GM23248 (cell line): ENCODE data around the gene SGCG. TPM values are rescaled to one million over a fixed set of nuclear protein-coding genes. Genes with fewer than 3 reads are reported as not detected.

Experiments used
- DNase-seq: peaks from one replicate; pipeline ENCODE4 v3.0.0-alpha.2; 2015
- H2AFZ ChIP-seq: fragments of 200-600 bp; sonication (generic); 2 replicates; pipeline ENCODE4 v1.6.1; 2016; ENCODE audit warnings: antibody characterized with exemption
- H3F3A ChIP-seq: fragments of 200-600 bp; sonication (generic); 2 replicates; pipeline ENCODE4 v1.6.1; 2016; ENCODE audit warnings: mild to moderate bottlenecking, antibody characterized with exemption, mixed run types; ENCODE audit not compliant: insufficient read depth
- H3K27ac ChIP-seq: fragments of 200-600 bp; sonication (generic); 2 replicates; pipeline ENCODE4 v1.5.1; 2016; ENCODE audit warnings: mild to moderate bottlenecking
- H3K27me3 ChIP-seq: fragments of 200-600 bp; sonication (generic); replicated peaks from 2 replicates; pipeline ENCODE4 v1.6.1; 2016; ENCODE audit warnings: mild to moderate bottlenecking; ENCODE audit not compliant: insufficient read depth
- H3K36me3 ChIP-seq: fragments of 200-600 bp; sonication (generic); 2 replicates; pipeline ENCODE4 v1.6.1; 2016; ENCODE audit warnings: low read depth, mild to moderate bottlenecking
- H3K4me1 ChIP-seq: fragments of 200-600 bp; sonication (generic); 2 replicates; pipeline ENCODE4 v1.6.1; 2016; ENCODE audit warnings: mild to moderate bottlenecking; ENCODE audit not compliant: insufficient read depth
- H3K4me2 ChIP-seq: fragments of 200-600 bp; sonication (generic); one replicate; pipeline ENCODE4 v1.6.1; 2016; ENCODE audit warnings: mild to moderate bottlenecking; ENCODE audit not compliant: unreplicated experiment
- H3K4me3 ChIP-seq: fragments of 200-600 bp; sonication (generic); 2 replicates; pipeline ENCODE4 v1.5.1; 2016; ENCODE audit warnings: mild to moderate bottlenecking
- H3K79me2 ChIP-seq: fragments of 200-600 bp; sonication (generic); 2 replicates; pipeline ENCODE4 v1.6.1; 2016; ENCODE audit warnings: mild to moderate bottlenecking; ENCODE audit not compliant: insufficient read depth
- H3K9ac ChIP-seq: fragments of 200-600 bp; sonication (generic); 2 replicates; pipeline ENCODE4 v1.6.1; 2016; ENCODE audit warnings: mild to moderate bottlenecking
- H3K9me2 ChIP-seq: fragments of 200-600 bp; sonication (generic); 2 replicates; pipeline ENCODE4 v1.6.1; 2016; ENCODE audit warnings: mixed run types, mild to moderate bottlenecking, moderate library complexity; ENCODE audit not compliant: insufficient read depth
- H3K9me3 ChIP-seq: fragments of 200-600 bp; sonication (generic); one replicate; pipeline ENCODE4 v1.6.1; 2017; ENCODE audit warnings: low read depth
- H4K20me1 ChIP-seq: fragments of 200-600 bp; sonication (generic); 2 replicates; pipeline ENCODE4 v1.6.0; 2016; ENCODE audit not compliant: insufficient read depth
- EZH2 ChIP-seq: fragments of 200-600 bp; sonication (generic); IDR thresholded peaks from 2 replicates; pipeline ENCODE4 v1.6.1; 2018; ENCODE audit warnings: antibody characterized with exemption, mild to moderate bottlenecking; ENCODE audit not compliant: insufficient read depth, poor library complexity, severe bottlenecking
- EZH2phosphoT487 ChIP-seq: fragments of 200-600 bp; sonication (generic); IDR thresholded peaks from 2 replicates; pipeline ENCODE4 v1.6.1; 2018; ENCODE audit warnings: antibody characterized with exemption, moderate library complexity, mild to moderate bottlenecking, low read depth; ENCODE audit not compliant: insufficient read depth
- WGBS, 2 experiments: methylation state at CpG; one replicate each; pipeline ENCODE4 v1.1.6; 2015 to 2017; ENCODE audit warnings: low lambda C conversion rate in 2 of 2, low coverage in 1 of 2; ENCODE audit errors: missing lambda C conversion rate in 2 of 2; 5-methylcytosine and 5-hydroxymethylcytosine counted together
- in situ Hi-C: fragments of 300-500 bp; cut with MboI; formaldehyde crosslinking; loops from 2 replicates; pipeline ENCODE4 v1.15.0; 2020
- polyA plus RNA-seq: library from polyadenylated mRNA; unstranded; fragments of >200 nt; fragmentation: Nextera tagmentation; extraction: Ambion mirVana; gene quantifications from 2 replicates; pipeline ENCODE4 v1.2.1, GENCODE V29; 2016
- total RNA-seq: library from RNA; depleted of rRNA; stranded (reverse); fragments of >200 nt; shearing (Covaris generic); gene quantifications from 2 replicates; pipeline ENCODE4 v1.2.3, GENCODE V29; 2014

SGCG gene
- total and polyA plus RNA-seq, 2 experiments from 2014 or later: 2.9 to 4.5 TPM

DNA sequence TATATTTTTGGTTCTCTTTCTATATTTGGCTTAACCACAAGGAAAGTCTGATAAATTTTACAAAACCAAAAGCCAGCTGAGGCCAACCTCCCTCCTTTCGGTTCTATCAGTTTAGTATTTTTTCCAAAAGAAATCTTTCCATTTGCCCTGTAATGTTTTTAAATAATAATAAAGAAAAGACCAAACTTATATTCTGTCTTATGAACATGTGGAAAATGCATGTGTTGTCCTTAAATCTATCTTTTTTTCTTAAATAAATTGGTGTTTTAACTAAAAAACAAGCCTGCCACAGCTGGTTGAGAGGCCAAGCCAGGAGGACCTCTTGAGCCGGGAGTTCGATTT lies 139.1 kb downstream of the SGCG start:
- 38 to 39% methylated on average over 3 of the region's 3 CpGs for WGBS, 2 experiments
- H3K79me2 ChIP-seq: no peaks in the 10 kb centered on the region
- peak overlapping the region; percentile 94 for H3K27ac ChIP-seq
- H3K4me2 ChIP-seq: peak overlapping the region; percentile 82
- no peaks in the 10 kb centered on the region for H3K36me3 ChIP-seq
- peak overlapping the region; percentile 62 for H3K9ac ChIP-seq
- TF ChIP-seq EZH2 (no peak), EZH2phosphoT487 (no peak)
- H3K27me3 ChIP-seq: no peaks in the 10 kb centered on the region
- no peak for DNase-seq
- H3K9me3 ChIP-seq: no peaks in the 10 kb centered on the region
- in situ Hi-C loops: loop anchor here (25.0 kb wide), 2 partner anchors 508 to 1708 kb away; partner anchors contain the start of gene MICU2
- H3K4me1 ChIP-seq: peaks cover 46% of the 10 kb centered on the region
- peak overlapping the region; percentile 44 for H3K4me3 ChIP-seq
- peaks cover 52% of the 10 kb centered on the region for H3F3A ChIP-seq
- H4K20me1 ChIP-seq: no peaks in the 10 kb centered on the region
- no peaks in the 10 kb centered on the region for H3K9me2 ChIP-seq
- peak overlapping the region; percentile 72 for H2AFZ ChIP-seq

GRCh38 chr13:23320926-23321534 lies 140.3 kb downstream of the SGCG start:
- peaks cover 63% of the 10 kb centered on the region for H3F3A ChIP-seq
- H3K4me3 ChIP-seq: peak overlapping the region; percentile 69
- no peaks in the 10 kb centered on the region for H3K79me2 ChIP-seq
- no peaks in the 10 kb centered on the region for H3K9me3 ChIP-seq
- H4K20me1 ChIP-seq: no peaks in the 10 kb centered on the region
- peak overlapping the region; percentile 62 for H3K9ac ChIP-seq
- no peaks in the 10 kb centered on the region for H3K27me3 ChIP-seq
- H2AFZ ChIP-seq: peak overlapping the region; percentile 72
- peaks cover 51% of the 10 kb centered on the region for H3K4me1 ChIP-seq
- in situ Hi-C loops: loop anchor here (25.0 kb wide), 2 partner anchors 509 to 1709 kb away; partner anchors contain the start of gene MICU2
- H3K4me2 ChIP-seq: peak overlapping the region; percentile 82
- TF ChIP-seq EZH2phosphoT487 (no peak), EZH2 (no peak)
- H3K36me3 ChIP-seq: no peaks in the 10 kb centered on the region
- no peak for DNase-seq
- WGBS, 2 experiments: 8 to 9% methylated on average over 4 of the region's 4 CpGs
- H3K9me2 ChIP-seq: no peaks in the 10 kb centered on the region
- peak overlapping the region; percentile 94 for H3K27ac ChIP-seq

GRCh38 chr13:23321535-23322241 lies 140.9 kb downstream of the SGCG start:
- H3K9me3 ChIP-seq: no peaks in the 10 kb centered on the region
- peak overlapping the region; percentile 69 for H3K4me3 ChIP-seq
- peak overlapping the region; percentile 94 for H3K27ac ChIP-seq
- no peaks in the 10 kb centered on the region for H3K79me2 ChIP-seq
- in situ Hi-C loops: loop anchor here (25.0 kb wide), 2 partner anchors 509 to 1709 kb away; partner anchors contain the start of gene MICU2
- H4K20me1 ChIP-seq: no peaks in the 10 kb centered on the region
- H3F3A ChIP-seq: peaks cover 64% of the 10 kb centered on the region
- TF ChIP-seq EZH2phosphoT487: no peak
- TF ChIP-seq EZH2: no peak
- H3K4me1 ChIP-seq: peaks cover 51% of the 10 kb centered on the region
- peak overlapping the region; percentile 50 for H2AFZ ChIP-seq
- WGBS, 2 experiments: 0 to 1% methylated on average over 6 of the region's 6 CpGs
- peak; percentile 97 for DNase-seq
- H3K27me3 ChIP-seq: no peaks in the 10 kb centered on the region
- H3K9me2 ChIP-seq: no peaks in the 10 kb centered on the region
- peak overlapping the region; percentile 72 for H3K9ac ChIP-seq
- no peaks in the 10 kb centered on the region for H3K36me3 ChIP-seq
- peak overlapping the region; percentile 82 for H3K4me2 ChIP-seq

DNA sequence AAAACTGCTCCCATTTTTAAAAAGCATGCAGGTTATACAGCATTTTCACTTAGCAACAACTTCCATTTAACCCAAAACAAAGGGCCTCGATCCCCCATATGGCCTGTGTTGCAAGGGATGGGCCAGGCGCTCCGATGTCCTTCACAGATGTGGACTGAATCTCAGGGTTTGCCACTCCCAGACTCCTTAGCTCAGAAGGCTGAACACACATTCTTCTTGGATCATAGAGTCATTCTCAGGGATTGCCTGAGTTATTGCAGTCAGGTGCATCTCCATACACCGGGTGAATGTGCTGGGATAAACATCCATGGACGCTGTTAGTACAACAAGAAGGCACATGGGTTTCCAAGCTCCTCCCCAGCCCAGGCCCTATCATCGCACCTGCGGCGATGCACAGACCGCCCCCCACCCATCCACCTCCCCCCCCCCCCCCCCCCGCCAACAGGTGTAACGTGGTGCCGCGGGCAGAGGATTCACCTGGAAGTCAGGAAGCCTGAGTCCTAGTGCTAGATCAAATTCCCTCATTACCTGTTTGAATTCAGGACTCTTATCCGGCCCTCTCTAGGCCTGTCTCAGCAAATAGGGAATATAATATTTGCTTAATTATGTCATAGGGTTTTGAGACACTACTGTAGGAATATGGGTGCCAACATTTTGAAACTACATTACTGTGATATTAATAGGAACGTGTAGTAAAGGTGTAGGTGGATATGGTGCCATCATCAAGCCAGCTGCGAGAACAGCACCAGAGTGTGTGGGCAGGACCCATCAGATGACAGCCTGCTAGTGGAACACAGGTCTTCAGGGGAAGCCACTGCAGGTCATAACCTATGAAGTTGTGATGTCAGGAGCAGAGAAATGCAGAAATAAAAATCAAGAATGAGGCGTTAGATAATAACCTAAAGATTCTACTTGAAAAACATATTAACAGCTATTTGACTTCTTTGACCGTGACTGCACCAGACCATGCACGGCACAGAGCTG lies 141.9 kb downstream of the SGCG start:
- no peaks in the 10 kb centered on the region for H3K79me2 ChIP-seq
- H3K4me1 ChIP-seq: peaks cover 51% of the 10 kb centered on the region
- H3K9me3 ChIP-seq: no peaks in the 10 kb centered on the region
- peak; percentile 10 for DNase-seq
- H3K4me3 ChIP-seq: peak overlapping the region; percentile 69
- H3K27ac ChIP-seq: peak overlapping the region; percentile 94
- TF ChIP-seq EZH2phosphoT487: no peak
- no peak for TF ChIP-seq EZH2
- no peaks in the 10 kb centered on the region for H3K36me3 ChIP-seq
- 88 to 89% methylated on average over 14 to 19 of the region's 19 CpGs for WGBS, 2 experiments
- no peaks in the 10 kb centered on the region for H4K20me1 ChIP-seq
- in situ Hi-C loops: loop anchor here (25.0 kb wide), 2 partner anchors 510 to 1710 kb away; partner anchors contain the start of gene MICU2
- H2AFZ ChIP-seq: peak overlapping the region; percentile 50
- H3K9me2 ChIP-seq: no peaks in the 10 kb centered on the region
- peak overlapping the region; percentile 82 for H3K4me2 ChIP-seq
- peaks cover 64% of the 10 kb centered on the region for H3F3A ChIP-seq
- H3K27me3 ChIP-seq: no peaks in the 10 kb centered on the region
- peak overlapping the region; percentile 72; the same call in 1 of the 2 replicates for H3K9ac ChIP-seq
